ENCODE data around the gene SGPL1.
"Not testable (repeated sequence)": the region's sequence is repeated elsewhere in the genome, so short reads cannot be mapped to it uniquely, and the experiment has no call there.

SGPL1 gene

DNA sequence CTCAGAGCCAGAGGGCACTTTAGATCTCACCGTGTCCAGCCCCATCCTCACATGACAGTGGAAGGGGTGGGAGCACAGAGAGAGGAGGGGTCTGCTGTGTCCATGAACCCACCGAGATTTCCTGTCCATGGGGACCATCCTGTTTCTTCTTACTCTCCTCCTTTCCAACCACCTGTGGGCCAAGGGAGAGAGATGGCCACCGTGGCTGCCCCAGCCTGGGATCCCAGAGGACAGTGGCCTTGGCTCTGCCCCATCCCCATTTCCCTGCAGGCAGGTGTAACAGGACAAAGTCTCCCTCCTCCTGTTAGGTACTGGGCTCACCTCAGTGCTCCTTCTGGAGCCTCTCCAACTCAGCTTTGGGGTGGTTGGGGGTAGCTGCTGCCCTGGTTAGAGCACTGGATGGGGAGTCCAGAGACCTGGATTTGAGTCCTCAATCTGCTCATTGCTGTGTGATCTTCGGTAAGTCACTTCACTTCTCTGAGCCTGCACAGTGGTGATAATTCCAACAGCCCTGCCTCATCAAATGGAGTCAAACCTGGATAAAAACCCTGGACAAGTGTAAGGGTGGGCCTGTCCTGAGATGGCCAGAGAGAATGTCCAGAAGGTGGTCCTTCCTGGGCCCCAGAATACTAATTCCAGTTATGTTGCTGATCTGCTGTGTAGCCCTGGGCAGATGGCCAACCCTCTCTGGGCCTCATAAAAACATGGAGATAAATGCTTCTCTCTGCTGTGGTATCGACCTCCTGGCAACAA, 90.5 kb downstream of the SGPL1 start:
- DNase-seq (ENCODE audit: low read depth), result no peak

DNA sequence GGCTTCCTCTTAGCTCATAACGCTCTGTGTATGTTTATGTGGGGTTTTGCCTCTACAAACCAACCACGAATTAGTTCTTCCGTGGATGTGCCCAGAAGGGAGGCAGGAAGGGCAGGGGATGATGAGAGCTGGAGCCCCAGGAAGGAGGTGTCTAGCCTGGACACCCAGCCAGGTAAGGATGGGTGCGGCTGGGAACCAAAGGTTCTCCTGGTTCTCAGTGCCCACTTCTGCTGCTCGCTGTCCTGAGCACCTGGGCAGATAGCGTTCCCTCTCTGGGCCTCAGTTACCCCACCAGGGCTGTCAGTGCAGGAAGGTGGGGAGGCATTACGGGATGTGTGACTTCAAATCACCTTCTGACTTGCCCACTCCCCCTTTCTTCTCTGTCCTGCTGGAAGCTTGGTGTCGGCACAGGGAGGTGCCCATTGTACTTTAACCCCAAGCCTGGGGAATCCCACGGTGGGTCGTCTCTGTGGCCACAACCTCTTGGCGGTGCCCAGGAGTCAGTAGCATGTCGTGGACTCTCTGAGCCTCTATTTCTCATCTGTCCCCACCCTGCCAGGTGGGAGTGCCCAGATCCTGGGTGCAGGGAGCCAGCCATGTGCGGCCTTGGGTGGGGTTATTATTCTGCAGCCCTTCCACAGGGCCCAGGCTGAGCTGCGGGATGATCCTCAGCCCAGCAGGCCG, 91.3 kb downstream of the SGPL1 start:
- no peak for DNase-seq (ENCODE audit: low read depth)

DNA sequence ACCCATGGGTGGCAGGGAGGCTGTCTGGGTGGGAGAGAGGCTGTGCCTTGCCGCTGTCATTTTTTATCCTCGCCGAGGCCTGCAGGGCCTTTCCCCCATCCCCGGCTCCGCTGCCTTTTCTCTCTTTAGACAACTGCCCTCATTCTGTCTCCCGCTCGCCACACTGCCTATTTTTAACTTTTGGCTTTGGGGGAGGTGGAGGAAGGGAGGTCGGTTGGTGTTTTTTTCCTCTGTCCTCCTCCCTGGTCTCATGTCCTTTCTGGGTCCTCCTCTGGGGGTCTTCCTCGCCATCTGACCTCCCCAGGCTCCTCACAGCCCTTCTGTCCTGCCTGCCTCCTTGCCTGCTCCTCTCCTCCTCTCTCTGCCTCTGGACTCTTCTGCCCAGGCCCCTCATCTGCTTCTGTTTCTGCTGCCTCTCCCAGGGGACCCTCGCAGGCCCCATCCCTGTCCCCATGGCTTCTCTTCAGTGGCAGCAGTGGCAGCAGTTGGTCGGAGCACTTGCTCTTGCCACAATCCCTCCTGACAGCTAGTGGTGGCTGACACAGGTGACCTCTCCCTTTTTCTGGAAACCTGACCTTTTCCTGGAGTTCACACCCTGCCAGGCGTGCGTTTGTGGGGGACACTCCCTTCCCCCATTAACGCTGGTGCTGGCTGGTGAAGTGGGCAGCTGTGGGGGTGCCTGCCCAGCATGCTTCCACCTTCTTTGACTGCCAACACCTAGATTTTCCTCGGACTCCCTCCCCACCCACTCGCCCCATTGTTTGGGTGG, 92.1 kb downstream of the SGPL1 start:
- DNase-seq (ENCODE audit: low read depth), result no peak

DNA sequence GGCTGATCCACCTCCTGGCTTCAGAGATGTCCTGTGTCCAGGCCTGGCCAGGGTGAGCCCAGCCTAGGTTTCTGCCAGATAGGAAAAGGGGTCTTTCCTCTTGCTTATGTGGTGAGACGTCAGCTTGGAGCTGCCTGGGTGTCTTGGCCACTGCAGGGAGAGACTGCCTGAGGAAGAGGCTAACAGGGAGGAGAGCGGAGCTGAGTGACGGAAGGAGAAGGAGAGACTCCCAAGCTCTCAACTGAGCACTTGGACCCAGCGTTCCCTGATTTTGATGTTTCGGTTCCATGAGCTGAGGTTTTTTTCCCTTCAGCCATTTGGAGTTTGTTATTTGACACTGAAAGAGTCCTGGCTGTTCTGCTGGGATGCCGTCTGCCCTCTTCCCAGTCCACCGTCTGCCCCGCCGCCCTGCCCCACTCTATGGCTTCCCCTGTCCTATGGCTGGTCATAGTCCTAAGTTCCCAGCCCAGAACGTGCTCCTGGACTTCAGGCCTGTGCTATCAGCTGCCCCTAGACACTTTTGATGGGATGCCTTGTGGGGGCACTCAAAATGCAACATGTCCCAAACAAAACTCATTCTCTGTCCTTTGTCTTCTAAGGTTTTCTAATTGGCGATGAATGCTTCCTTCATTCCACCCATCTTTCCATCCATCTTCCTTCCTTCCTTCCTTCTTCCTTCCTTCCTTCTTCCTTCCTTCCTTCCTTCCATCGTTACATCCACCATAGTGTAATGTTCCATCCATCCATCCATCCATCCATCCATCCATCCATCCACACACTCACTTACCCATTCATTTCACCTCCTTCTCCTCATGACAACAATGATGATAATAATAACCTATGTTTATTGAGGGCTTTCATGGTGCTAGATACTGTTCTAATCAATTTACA, 92.9 kb downstream of the SGPL1 start:
- DNase-seq (ENCODE audit: low read depth), result no peak

DNA sequence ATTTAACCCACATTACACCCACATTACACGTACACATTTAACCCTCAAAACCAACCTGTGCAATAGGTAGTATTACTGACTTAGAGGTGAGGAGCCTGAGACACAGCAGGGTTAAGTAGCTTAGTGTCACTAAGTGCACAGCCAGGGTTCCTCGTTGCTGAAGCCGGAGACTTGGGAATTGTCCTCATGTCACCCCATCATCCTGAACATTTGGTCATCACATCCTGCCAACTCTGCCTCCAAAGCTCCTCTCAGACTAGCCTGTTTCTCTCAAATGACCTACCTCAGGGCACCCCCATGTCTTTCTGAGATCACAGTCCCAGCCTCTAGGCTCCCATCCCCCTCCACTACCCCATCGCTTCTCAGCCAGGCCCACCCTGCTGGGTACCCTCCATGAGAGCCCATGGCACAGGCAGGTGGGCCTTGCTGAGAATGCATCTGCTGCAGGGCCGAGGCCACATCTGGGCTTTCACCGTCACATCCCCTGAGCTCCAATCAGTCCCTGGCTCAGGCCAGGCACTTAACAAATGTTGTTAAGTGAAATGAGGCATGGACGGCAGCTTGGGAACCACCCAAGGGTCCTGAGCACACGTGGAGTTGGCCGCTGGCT, 93.7 kb downstream of the SGPL1 start:
- no peak for DNase-seq (ENCODE audit: low read depth)

DNA sequence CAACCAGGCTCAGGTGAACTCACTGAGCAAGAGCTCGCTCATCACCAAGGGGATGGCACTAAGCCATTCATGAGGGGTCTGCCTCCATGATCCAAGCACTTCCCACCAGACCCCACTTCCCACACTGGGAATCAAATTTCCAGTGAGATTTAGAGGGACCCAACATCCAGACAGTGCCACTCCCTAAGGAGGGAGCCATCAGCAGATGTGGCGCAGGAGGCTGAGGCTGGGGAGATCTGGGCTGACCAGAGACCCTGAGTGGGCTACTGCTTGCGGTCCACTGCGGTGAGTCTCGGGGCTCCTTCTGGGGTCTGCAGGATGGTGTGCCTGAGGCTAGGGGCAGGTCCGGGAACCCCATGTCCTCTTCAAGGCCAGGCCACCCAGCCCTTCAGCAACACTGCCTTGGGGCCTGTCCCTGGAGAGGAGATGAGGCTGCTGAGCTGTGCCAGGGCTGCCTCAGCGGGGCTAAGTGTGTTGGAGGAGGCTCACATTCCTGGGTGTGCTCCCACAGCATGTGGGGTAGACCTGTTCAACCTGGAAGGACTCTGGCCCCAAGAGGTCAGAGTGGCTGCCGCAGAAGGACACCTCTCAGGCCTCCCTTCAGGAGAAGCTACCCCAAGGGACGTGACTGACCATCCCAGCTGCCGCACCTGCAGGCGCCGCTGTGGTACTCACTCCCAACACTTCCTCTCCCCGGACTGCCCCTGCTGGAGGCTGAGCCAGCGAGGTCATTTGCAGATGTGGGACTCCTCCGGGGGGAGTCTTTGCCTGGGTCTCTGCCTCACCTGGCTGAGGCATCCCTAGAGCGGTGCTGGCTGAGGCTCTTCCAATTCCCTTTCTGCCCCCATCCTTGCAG, 95.0 kb downstream of the SGPL1 start:
- no peak for DNase-seq (ENCODE audit: low read depth)

DNA sequence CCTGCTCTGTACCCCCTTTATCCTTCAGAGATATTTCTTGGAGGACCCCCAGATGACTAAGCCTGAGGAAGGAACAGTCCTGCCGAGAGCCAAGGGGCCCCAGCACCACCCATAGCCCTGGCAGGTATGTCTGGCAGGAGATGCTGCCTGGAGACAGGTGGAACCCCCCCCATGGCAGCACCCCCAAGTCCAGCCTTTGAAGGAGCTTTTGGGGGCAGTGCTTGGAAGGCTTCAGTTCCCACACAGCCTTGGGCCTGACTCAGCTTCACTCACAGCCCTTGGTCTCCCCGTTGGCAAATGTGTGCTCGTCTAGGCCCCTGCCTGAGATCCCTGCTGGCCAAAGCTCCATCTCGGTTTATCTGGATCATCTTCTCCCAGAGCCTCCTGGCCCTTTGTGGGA, 95.6 kb downstream of the SGPL1 start:
- no peak for DNase-seq (ENCODE audit: low read depth)

DNA sequence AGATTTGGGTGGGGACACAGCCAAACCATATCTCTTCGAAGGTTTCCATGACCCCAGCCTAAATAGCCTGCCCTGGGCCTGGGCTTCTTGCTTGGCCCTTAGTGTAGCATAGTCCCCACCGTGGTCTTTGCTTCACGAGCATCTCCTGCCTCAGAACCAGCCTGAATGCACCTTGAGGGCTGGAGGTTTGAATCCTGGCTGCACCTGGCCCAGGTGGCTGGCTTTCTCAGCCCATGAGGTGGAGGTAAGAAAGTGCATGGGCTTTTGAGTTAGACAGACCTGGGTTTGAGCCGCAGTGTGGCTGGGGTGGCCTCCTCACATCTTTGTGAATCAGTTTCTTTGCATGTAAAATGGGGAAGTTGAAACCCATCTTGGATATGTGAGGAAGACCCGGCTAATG, 96.8 kb downstream of the SGPL1 start:
- DNase-seq (ENCODE audit: low read depth), result no peak

DNA sequence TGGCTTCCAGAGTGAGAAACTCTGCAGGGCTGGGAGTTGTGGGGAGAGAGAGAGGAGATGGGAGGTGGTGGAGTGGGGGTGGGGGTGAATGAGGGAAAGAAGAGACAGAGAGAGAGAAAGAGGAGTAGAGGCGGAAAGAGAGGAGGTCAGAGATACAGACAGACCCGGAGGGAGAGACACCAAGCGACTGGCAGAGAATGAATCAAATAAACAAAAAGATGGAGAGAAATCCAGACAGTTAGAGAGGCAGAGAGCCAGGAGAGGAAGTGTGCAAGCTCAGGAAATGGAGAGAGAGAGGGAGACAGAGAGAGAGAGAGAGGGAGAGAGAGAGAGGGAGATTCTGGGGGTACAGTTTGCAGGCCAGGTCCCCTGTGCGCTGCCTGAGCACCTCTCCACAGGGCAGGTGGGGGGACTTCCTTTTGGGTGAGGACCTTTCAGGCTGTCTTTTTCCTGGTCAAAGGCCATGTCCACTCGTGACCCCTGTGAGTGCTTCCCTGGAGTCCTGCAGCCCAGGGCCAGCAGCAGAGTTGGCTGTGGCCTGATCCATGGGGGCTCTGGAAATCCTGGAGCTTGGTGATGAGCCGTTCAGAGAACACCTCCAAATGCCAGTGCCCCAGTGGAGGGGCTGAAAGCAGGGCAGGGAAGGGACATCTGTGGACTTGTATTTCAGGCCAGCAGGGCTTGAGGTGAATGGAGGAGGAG, 97.6 kb downstream of the SGPL1 start:
- DNase-seq (ENCODE audit: low read depth), result peak; percentile 17

DNA sequence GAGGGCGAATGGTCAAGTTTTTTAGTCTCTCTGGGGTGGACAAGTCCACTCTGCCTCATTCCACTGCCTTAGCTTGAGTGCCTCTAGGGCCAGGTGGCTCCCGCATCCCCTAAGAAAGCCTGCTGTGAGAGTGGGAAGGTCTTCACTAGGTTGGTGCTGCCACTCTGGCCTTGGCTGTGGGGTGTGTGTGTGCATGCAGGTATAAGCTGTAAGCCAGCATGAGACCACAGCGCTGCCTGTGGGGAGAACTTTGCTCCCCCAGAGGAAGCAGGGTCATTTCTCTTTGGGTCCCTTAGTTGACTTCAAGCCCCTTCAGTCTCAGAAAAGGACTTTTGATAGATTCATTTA, 98.1 kb downstream of the SGPL1 start:
- no peak for DNase-seq (ENCODE audit: low read depth)

DNA sequence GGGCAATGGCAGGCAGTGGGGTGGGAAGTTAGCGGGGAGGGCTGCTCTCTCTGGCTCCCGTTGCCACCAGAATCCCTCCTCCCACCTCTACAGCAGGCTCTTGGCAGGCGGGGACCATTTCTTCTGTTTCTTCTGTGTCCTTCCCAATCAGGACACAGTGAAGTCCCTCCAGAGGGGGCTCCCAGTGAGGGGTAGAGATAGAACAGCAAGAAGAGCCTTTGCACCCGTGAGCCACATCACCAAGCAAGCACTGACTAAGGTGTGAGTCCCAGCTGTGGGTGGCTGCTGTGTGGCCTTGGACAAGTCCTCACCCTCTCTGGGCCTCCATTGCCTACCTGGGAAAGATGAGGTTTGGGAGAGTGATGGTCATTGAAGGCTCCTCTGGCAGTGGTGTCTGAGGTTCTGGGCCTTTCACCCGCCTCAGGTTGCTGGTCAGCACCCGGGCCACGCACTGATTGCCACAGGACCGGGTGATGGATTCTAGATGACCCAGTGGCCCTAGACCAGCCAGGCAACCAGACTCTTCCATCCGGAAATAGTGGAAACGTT, 98.6 kb downstream of the SGPL1 start:
- DNase-seq (ENCODE audit: low read depth), result no peak

DNA sequence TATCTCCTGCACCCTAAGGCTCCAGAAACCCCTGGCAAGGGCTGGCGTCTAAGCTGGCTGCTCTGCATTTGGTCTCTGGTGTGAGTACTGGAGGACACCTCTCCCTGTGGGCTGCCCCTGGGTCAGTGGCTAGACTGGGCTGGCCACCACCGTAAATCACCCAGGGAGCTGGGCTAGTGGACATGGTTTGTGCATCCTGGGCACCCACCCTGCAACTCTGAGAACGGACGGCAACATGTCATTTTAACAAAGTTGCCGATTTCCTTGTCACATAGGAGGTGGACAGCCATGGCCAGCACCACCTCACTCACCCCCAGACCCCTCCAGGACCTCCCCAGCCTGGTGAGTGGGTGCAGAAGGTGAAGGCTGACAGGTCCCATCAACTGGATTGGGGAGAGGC, 99.5 kb downstream of the SGPL1 start:
- DNase-seq (ENCODE audit: low read depth), result no peak

DNA sequence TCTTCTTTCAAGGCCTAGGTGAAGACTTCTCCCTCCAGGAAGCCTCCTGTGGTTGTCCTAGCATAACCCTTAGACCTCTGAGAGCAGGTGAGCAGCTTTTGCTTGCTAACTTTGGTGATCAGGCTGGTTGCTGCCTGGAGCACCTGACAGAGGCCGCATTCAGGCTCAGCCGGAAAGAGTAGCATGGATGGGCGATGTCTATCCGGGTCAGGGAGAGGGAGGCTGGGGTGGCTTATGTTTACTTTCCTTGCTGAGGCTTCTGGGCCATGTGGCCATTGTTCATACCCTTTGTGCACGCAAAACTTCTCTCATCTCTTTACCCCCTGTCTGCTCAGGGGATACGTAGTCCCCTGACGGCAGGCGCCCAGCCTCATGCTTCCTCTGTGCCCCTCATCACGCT, 100.1 kb downstream of the SGPL1 start:
- DNase-seq (ENCODE audit: low read depth), result no peak

DNA sequence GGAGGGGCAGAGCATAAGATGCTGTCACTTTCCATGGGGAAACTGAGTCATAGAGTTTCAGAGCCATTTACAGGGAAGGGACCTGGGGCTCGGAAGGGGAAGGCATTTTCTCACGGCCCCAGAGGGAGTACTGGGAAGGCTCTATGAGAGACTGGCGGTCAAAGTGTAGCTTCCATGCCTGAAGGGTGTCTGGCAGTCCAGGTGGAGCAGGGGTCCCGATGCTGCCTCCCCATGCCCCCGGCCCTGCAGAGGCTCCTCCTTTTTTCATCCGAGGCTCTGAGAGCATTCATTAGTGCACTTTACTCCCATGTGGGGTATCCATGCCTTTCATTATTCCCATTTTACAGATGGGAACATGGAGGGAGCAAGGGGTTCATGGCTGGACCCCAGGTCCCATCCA, 100.5 kb downstream of the SGPL1 start:
- DNase-seq (ENCODE audit: low read depth), result no peak

DNA sequence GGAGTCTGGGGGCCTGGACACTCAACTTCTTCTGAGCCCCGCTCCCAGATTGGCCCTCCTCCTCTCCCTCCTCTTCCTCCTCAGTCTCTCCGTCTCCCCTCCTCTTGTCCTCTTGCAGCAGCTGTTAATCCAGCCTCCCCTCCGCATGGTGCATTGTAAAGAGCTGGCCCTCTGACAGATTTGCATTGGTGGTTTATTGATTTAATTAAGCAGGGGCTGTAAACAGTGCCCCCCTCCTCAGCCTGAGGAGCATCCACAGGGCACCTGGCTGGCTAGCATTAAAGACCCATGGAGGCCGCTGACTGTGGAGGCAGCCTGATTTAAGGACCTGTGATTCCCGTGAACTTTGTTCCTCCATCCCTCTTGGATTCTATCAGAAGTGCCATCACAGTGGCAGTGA, 101.5 kb downstream of the SGPL1 start:
- no peak for DNase-seq (ENCODE audit: low read depth)

DNA sequence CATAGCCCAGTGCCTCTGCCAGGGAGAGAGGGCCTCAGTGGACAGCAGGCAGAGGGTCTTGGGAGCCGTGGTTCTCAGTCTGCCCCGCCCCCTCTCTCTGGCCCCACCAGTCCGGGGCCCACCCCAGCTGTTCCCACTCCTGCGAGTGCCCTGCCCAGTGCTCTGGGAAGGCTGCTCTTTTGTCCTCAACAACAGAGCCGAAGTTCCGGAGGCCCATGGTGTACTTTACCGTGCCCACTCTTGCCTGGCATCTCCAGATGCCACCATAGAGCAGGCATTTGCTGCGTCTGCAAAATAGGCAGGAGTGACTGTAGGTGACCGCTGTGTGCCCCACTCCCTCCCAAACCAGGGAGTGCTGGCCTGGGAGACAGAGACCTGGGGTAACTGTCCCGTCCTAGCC, 101.9 kb downstream of the SGPL1 start:
- no peak for DNase-seq (ENCODE audit: low read depth)

DNA sequence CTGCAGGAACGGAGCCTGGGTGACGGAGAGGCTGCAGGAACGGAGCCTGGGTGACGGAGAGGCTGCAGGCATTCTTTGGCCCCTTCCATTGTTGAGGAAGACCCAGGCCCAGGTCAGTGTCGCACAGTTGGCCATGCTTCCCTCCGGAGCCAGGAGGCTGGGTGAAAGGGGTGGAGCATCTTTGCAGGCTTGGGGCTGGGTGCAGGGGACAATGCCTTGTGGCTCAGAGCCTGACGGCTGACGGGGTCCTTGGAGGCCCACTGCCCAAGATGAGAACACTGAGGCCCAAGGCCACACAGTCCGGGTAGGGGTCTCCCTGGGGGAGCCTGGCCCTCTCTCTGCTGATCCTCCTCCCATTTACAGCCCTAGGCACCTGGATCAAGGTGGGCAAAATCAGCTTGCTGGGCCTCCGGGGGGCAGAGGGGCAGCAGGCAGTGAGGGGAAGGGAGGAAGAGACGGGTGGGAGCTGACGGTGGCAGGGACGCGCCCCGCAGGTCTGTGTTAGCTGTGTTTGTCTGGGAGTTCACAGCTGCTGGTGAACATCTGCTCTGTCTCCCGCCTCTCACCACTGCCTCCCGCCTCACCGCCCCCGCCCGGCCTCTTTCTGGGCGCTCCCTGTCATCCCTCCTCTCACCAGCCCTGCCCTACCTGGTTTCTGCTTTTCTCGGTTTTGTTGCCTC, 103.2 kb downstream of the SGPL1 start:
- no peak for DNase-seq (ENCODE audit: low read depth)

DNA sequence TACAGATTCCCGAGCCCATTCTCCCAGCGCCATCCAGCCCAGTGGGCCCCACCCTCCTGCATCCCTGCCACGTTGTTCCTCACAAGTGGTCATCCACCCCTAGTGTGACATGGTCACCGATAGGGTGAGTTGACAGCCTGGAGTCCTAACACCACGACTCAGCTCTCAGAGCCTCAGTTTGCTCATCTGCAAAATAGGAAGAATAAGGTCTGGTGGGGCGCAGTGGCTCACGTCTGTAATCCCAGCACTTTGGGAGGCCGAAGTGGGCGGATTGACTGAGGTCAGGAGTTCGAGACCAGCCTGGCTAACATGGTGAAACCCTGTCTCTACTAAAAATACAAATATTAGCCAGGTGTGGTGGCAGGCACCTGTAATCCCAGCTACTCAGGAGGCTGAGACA, 104.2 kb downstream of the SGPL1 start:
- not testable (repeated sequence) for DNase-seq (ENCODE audit: low read depth)

DNA sequence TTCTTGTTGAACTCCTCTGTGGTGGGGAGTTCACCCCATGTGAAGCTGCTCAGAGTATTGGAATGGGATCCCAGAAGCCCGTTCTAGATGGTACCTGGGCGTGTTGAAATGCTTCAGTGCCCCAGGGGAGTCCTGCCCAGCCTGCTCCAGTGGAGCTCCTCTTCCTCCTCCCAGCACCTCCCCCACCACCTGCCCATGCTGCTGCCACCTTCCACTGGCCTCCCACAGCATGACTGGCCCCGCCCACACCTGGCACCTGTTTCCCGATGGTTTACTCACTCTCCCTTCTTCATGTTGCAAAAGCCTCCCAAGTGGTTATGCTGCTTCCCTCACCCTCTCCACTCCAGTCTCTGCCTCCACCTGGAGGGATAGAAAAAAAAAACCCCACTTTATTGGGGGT, 104.8 kb downstream of the SGPL1 start:
- no peak for DNase-seq (ENCODE audit: low read depth)
